Mucosa of descending colon (tissue), 3 donors: Measurements from ENCODE around the gene KCTD14. TPM values are rescaled to one million over a fixed set of nuclear protein-coding genes. Genes with fewer than 3 reads are reported as not detected.

Source experiments
- ATAC-seq: fragments of 200-7000 bp; cut with Tn5 transposase; one replicate; pipeline ENCODE4 v1.9.1; 2020; ENCODE audit warnings: mild to moderate bottlenecking, moderate library complexity
- DNase-seq, 3 donors: peaks; one replicate each; pipeline ENCODE4 v3.0.0-alpha.2; 2020
- H3K36me3 ChIP-seq: fragments of 200-600 bp; one replicate; pipeline ENCODE4 v1.8.0; 2021; ENCODE audit warnings: low read depth, mild to moderate bottlenecking
- H3K4me1 ChIP-seq: fragments of 200-600 bp; one replicate; pipeline ENCODE4 v1.8.0; 2021; ENCODE audit warnings: low read depth, mild to moderate bottlenecking
- H3K4me3 ChIP-seq: fragments of 200-600 bp; one replicate; pipeline ENCODE4 v1.8.0; 2021; ENCODE audit warnings: mild to moderate bottlenecking
- H3K9me3 ChIP-seq: fragments of 200-600 bp; one replicate; pipeline ENCODE4 v1.8.0; 2021; ENCODE audit warnings: mild to moderate bottlenecking
- intact Hi-C, 2 donors: fragments of 100-400 bp; cut with DNase I in 1 of 2; cut with micrococcal nuclease in 1 of 2; formaldehyde crosslinking; loops; one replicate each; pipeline versions ENCODE4 v1.11.0 to v1.11.1; 2022; cut with DNase I, micrococcal nuclease
- total RNA-seq, 3 donors: library from RNA; stranded (reverse); fragmentation: NEBNext Ultra II Directional in 2 of 3; extraction: Animal tissue kit (Norgen Biotek cat#: 25700) in 2 of 3; gene quantifications; one replicate each; pipeline versions ENCODE4 v1.2.1 to v1.2.4, GENCODE V29; 2021 to 2023
- TF ChIP-seq, protein P1 (sequence below): fragments of 200-600 bp; IDR thresholded peaks from one replicate; pipeline ENCODE4 v1.8.0; 2022; ENCODE audit warnings: antibody characterized with exemption, mild to moderate bottlenecking
- donor health status: DM: no; HTN: no; CAD: no; lungs with moderate emphysema.
- donor health status: DM: no; HTN: no; CAD: no.
- donor health status: DM: no; HTN: yes; CAD: no.

The KCTD14 gene
- total RNA-seq, 3 donors from 2014 or later, result 4.3 to 13.2 (median 9.9) TPM

DNA sequence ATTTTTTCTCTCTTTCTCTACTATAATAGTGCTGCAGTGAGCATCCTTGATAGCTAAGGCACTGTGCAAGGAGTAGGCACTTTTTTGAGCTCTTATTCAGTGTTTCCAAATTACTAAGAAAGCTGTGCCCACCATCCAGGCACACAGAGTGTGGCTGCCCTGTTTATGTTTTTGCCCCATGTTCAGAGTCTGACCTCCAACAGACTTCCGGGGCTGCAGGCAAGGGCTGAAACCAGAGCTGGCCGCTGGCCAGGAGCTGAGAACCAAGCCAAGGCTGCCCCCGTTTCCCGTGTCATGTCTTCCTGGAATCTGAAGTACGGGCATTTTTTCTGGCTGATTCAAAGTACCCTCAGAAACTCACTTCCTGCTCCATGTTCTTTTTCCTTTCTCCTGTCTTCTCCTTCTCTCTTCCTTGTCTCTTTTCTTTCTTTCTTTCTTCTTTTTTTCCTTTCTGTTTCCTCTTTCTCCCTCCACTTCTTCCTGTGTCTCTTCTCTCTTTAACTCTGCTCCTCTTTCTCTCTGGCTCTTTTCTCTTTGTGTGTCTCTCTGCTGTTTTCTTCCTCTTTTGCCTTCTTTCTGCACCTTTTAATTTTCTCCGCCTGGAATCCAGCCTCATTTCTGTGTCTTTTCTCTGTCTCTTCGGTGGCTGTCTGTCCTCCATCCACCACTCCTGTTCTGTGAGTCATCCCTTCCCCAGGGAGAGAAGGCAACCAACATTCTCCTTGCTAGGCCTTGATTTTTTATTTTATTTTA is 17.0 kb upstream of the KCTD14 start:
- no peaks in the 10 kb centered on the region for H3K36me3 ChIP-seq
- H3K9me3 ChIP-seq, result no peaks in the 10 kb centered on the region
- DNase-seq (peak; percentile 79 to 84 (median 84)), ATAC-seq (peak; percentile 35)
- intact Hi-C loops, result no loop called here
- peaks cover 49% of the 10 kb centered on the region for H3K4me1 ChIP-seq
- TF ChIP-seq, protein P1, sequence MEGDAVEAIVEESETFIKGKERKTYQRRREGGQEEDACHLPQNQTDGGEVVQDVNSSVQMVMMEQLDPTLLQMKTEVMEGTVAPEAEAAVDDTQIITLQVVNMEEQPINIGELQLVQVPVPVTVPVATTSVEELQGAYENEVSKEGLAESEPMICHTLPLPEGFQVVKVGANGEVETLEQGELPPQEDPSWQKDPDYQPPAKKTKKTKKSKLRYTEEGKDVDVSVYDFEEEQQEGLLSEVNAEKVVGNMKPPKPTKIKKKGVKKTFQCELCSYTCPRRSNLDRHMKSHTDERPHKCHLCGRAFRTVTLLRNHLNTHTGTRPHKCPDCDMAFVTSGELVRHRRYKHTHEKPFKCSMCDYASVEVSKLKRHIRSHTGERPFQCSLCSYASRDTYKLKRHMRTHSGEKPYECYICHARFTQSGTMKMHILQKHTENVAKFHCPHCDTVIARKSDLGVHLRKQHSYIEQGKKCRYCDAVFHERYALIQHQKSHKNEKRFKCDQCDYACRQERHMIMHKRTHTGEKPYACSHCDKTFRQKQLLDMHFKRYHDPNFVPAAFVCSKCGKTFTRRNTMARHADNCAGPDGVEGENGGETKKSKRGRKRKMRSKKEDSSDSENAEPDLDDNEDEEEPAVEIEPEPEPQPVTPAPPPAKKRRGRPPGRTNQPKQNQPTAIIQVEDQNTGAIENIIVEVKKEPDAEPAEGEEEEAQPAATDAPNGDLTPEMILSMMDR, result no peak
- no peak overlapping the region for H3K4me3 ChIP-seq

DNA sequence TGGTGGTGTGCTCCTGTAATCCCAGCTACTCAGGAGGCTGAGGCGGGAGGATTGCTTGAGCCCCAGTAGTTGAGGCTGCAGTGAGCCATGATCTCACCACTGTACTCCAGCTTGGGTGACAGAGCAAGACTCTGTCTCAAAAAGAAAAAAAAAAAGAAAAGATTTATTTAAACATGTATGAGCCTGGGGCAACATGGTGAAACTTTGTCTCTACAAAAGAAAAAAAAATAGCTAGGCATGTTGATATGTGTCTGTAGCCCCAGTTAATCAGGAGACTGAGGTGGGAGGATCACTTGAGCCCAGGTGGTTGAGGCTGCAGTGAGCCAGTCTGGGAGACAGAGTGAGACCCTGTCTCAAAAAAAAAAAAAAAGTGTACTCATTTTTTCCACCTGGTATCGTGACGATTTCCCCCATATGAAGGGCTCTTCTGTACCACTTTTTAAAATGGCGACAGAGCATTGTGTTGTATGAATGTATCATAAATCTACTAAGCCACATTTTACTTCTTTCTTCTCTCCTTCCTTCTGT is 16.4 kb upstream of the KCTD14 start:
- H3K4me1 ChIP-seq, result peaks cover 45% of the 10 kb centered on the region
- no peaks in the 10 kb centered on the region for H3K9me3 ChIP-seq
- H3K36me3 ChIP-seq, result no peaks in the 10 kb centered on the region
- H3K4me3 ChIP-seq, result no peak overlapping the region
- no peak for DNase-seq
- TF ChIP-seq, protein P1, result no peak
- intact Hi-C loops, result no loop called here
- no peak for ATAC-seq

DNA sequence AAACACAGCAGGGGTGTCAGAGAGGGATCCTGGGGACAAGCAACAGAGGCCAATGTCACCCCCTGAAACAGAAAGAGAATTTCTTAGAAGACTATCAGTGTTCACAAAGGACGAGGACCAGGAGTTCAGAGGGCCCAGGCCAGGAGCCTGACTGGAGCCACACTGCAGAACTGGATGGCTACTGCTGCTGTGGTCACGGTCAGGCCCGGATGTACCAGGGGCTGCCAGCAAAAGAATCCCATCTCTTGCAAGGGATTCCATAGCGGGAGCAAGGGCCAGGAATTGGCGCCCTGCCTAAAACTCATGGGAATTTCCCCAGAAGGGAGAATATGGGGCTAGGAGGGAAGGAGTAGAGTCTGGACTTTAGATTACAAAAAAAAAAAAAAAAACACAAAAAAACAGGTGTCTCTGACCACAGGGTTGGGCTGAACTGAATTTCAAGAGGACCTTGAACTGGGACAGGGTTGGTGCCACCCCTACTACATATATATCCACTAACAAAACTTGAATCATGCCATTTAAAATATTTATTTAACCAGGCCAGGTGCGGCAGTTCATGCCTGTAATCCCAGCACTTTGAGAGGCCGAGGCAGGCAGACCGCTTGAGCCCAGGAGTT is 15.7 kb upstream of the KCTD14 start:
- no peak overlapping the region for H3K4me3 ChIP-seq
- intact Hi-C loops, result no loop called here
- H3K36me3 ChIP-seq, result no peaks in the 10 kb centered on the region
- DNase-seq (peak; percentile 70 to 78 (median 77)), ATAC-seq (peak; percentile 80)
- no peaks in the 10 kb centered on the region for H3K9me3 ChIP-seq
- TF ChIP-seq, protein P1, result no peak
- peaks cover 45% of the 10 kb centered on the region for H3K4me1 ChIP-seq

DNA sequence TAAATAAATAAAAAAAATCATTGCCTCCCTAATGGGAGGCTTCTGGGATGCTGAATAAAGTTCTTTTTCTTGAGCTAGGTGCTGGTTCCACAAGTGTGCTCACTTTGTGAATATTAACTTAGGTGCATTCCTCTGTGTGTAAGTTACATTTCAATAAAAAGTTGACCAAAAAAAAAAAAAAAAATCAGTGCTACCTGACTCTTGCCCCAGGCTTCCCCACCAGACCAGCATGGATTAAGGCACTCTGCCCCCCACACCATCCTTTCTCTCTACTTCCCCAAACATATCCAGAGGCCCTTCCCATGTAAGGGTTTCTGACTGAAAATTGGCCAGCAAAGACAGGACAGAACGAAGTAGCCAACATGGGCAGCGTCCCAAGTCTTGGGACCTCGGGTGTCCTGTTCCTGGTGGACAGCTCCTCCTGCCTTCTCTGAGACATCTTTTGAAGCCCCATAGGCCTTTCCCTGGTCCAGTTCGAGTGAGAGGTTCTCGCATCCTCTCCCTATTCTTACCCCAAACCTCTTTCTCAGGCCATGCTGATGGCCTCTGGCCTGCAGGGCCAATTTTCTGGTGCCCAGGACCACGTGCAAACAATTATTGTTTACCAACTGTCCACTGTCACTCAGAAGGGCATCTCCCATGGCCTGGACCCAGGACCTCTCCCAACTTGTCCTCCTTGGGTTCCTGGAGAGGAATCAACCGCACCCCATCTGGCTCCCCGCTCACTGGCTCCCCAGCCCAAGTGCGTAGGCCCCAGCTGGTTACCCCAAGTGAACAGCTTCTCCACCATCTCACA is 14.9 kb upstream of the KCTD14 start:
- Histone ChIP-seq H3K9me3 (no peaks in the 10 kb centered on the region), H3K36me3 (no peaks in the 10 kb centered on the region), H3K4me3 (no peak overlapping the region), H3K4me1 (peaks cover 43% of the 10 kb centered on the region)
- DNase-seq (no peak), ATAC-seq (no peak)
- intact Hi-C loops, result no loop called here
- TF ChIP-seq, protein P1, result no peak

DNA sequence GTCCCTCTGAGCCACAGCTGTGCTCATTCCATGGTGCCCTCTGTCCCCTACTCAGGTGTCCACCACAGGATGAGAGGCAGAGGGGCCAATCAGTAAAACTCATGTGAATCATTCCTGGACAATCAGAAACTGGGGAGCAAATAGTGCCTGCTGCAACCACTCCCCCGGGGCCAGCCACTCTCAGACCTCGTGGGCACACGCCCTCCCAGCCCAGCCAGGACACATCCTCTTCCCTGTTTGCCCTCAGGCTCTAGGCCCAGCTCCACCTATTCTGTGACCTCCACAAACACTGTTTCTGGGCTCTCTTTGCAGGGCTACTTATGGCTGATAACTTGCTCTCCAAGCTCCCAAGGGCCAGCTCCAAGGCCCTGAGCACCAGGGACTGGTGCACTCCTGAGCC is 14.0 kb upstream of the KCTD14 start:
- intact Hi-C loops, result no loop called here
- ATAC-seq (peak; percentile 86), DNase-seq (peak; percentile 77 to 86 (median 82))
- no peak overlapping the region for H3K4me3 ChIP-seq
- no peaks in the 10 kb centered on the region for H3K9me3 ChIP-seq
- H3K4me1 ChIP-seq, result peaks cover 40% of the 10 kb centered on the region
- TF ChIP-seq, protein P1, result no peak
- no peaks in the 10 kb centered on the region for H3K36me3 ChIP-seq
